GM21529 (cell line): ENCODE results near the gene HES5.

Source experiments
- ATAC-seq: cut with Tn5 transposase; IDR thresholded peaks from one replicate; pipeline ENCODE4 v1.9.1; 2021; ENCODE audit not compliant: unreplicated experiment

Gene HES5

GRCh38 chr1:2547210-2548067, 17.4 kb upstream of the HES5 start:
- no peak for ATAC-seq

GRCh38 chr1:2546515-2547209, 16.6 kb upstream of the HES5 start:
- peak; percentile 37 for ATAC-seq

DNA sequence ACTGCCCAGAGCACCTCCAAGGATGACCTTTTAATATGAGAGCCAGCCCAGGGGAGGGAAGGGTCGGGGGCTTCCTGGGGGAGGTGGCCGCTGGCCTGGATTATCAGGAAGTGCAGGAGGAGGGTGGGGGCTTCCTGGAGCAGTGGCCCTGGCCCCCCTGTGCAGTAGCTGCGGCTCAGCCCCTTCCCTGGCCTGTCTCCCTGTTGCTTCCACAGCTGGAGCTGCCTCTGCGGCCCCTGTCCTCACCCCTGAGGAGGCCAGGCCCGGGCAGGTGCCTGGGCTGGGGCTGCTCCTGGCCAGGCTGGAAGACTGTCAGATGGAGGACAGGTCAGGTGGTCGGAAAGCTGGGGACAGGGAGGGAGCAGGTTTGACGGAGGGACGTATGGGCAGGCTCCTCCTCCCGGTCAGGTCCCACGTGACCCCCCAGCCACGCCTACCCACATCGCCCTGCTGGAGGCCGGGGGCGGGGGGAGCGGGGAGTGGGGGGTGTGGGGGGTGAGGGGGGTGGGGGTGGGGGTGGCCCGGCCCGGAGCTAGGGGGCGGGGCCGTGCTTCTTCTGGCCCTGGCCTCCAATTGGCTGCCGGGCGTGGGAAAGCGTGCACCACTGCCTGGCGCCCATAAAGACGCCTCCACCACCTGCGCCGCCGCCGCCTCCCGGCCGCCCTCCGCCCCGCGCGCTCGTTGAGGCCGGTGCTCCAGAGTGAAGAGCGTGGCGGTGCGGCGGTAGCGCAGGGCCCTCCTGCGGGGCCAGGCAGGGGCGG, 15.9 kb upstream of the HES5 start:
- peak; percentile 30 for ATAC-seq

DNA sequence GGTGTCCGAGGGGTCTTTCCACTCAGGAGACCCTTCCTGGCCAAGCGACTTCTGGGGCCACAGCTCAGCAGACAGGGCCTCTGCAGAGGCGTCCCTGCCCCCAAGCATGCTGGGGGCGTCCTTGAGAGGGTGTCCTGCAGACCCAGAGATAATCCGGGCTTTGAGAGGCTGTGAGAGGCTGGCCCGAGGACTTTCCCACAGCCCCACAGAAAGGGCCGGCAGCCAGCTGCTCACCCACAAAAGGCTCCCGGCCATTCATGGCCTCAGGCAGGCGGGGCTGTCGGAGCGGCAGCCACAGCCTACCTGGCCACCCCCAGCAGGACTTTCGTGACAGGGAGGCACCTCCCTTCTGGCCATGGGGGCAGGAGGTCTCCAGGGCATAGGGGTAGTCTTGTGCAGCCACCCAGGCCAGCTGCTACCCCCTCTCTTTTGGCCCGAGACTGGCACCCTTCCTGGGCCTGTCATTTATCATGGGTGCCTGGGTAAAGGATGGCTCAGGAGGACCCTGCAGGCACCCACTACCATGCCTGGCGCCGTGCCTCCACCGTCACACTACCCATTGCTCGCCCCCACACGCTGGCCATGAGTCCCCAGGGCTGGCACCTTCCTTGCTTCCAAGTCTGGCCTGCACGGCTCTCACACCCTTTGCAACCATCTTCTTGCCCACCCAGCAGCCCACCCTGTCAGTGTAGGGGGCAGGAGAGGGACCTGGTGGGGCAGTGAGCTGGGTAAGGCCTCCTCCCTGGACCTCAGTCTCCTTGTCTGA, 15.0 kb upstream of the HES5 start:
- no peak for ATAC-seq

- no peak for ATAC-seq
Measured at GRCh38 chr1:2544093-2544874, 14.2 kb upstream of the HES5 start.

- no peak for ATAC-seq
Measured at GRCh38 chr1:2543543-2544092, 13.6 kb upstream of the HES5 start.

DNA sequence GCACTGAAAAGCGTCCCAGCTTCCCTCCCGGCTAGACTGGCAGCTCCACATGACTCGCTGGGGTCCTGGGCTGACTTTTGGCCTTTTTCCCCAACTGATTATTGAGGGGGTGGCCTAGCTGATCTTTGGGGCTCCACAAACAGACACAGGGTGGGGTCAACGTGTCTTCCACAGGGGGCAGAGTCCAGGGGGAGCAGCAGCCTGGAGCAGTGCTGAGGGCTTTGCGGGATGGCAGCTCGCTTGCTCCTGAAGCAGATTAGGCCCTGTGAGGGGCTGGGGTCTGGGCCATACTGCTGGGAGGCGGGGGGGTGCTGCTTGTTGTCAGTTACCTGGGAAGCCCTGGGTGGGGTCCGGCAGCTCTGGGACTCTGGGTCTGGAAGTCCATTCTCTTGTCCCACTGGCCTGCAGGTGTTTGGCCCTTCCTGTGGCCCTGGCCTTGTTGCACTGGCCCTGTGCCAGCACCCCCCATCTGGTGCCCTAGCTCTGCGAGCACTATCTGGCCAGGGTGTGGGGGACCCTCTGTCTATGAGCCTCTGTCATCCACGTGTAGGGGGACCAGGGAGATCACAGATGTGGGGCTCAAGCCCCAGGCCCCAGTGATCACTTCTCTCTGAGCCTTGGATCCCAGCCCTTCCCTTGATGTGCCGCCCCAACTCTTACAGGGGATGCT, 12.3 kb upstream of the HES5 start:
- no peak for ATAC-seq

DNA sequence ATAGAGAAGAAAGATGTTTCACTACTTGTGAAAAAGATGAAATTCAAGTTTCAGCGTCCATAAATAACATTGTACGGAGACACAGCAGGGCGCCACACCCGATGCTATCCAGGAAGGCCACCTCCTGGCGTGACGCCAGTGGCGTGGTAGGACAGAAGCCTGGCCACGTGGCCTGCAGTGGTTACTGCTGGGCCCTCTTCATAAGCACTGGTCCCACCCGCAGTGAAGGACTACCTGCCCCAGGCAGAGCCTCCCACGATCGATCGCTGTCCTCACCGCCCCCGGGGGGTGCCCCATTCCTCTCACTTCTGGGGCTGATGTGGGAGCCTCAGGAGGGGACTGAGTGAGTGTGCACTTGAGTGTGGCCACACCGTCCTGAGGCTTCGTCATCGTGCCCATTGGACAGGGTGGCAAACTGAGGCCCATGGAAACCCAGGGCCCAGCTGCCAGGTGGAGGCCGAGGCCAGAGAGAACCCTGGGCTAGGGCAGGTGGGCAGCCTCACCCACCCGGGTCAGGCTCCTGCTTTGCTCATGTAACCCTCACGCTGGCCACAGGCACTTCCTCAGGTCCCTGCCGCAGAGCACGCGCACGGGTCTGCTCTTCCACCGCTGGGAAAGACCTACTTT, 11.7 kb upstream of the HES5 start:
- no peak for ATAC-seq

GRCh38 chr1:2540816-2541492, 10.9 kb upstream of the HES5 start:
- no peak for ATAC-seq

GRCh38 chr1:2539312-2539907, 9.3 kb upstream of the HES5 start:
- no peak for ATAC-seq

GRCh38 chr1:2538872-2539271, 8.8 kb upstream of the HES5 start:
- ATAC-seq: no peak

DNA sequence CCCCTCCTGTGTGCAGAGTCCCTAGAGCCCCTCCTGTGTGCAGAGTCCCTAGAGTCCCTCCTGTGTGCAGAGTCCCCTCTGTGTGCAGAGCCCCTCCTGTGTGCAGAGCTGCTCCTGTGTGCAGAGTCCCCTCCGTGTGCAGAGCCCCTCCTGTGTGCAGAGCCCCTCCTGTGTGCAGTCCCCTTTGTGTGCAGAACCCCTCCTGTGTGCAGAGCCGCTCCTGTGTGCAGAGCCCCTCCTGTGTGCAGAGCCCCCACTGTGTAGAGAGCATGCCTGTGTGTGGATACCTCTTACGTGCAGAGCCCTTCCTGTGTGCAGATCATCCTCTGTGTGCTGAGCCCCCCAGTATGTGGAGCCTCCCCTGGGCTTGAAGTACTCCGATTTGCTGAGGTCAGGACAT, 8.3 kb upstream of the HES5 start:
- no peak for ATAC-seq

GRCh38 chr1:2537784-2538115, 7.7 kb upstream of the HES5 start:
- no peak for ATAC-seq

DNA sequence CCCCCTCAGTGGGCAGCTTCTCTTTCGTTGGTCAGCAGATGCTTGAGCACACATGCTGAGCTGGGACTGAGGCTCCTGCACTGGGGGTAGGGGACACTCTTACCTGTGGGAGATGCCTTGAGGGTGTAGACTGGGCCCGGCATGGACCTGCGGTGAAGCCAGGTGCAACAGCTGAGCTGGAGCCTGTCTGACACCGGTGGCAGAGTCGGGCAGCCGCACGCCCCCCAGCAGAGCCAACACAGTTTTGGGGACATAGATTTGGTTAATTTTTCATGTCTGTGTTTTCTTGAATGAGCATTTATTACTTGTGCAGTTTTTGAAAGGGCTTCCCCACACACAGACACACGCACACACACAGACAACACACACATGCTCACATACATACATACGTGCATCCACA, 5.9 kb upstream of the HES5 start:
- no peak for ATAC-seq

- ATAC-seq: no peak
Measured at GRCh38 chr1:2535455-2535854, 5.4 kb upstream of the HES5 start.

- no peak for ATAC-seq
Measured at GRCh38 chr1:2534687-2535441, 4.8 kb upstream of the HES5 start.

- ATAC-seq: no peak
Measured at GRCh38 chr1:2534315-2534686, 4.2 kb upstream of the HES5 start.
